NCI-H2107 treated with DMSO at 0.1 percent for 48 hours (cell line): ENCODE data around the gene OR4N2.
"Not testable (repeated sequence)": the region's sequence is repeated elsewhere in the genome, so short reads cannot be mapped to it uniquely, and the experiment has no call there.

Source experiments
- DNase-seq: peaks from one replicate; lab custom pipeline; 2025; ENCODE audit not compliant: unreplicated experiment; lab: John Stamatoyannopoulos, UW

OR4N2 gene

DNA sequence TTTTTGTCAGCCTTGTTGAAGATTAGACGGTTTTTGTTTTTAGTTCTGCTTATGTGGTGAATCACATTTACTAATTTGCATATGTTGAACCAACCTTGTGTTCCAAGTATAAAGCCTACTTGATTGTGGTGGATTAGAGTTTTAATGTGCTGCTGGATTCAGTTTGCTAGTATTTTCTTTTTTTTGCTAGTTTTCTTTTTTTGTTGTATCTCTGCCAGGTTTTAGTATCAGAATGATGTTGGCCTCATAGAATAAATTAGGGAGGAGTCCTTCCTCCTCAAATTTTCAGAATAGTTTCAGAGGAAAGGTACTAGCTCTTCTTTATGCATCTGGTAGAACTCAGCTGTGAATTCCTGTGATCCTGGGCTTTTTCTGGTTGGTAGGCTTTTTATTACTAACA is at the start of gene OR4N2:
OR4N2 (plus strand) TSS at position 301 of the 400 bp plus-strand sequence. CDS start 23,679 bp downstream, outside the sequence.
- DNase-seq = not testable (repeated sequence)

GRCh38 chr14:19754172-19754571 is 49.4 kb upstream of the OR4N2 start:
- no peak for DNase-seq

- not testable (repeated sequence) for DNase-seq
These were observed 32.1 kb upstream of the OR4N2 start for GRCh38 chr14:19771491-19771890.

GRCh38 chr14:19771895-19772430 is 31.6 kb upstream of the OR4N2 start:
- no peak for DNase-seq

DNA sequence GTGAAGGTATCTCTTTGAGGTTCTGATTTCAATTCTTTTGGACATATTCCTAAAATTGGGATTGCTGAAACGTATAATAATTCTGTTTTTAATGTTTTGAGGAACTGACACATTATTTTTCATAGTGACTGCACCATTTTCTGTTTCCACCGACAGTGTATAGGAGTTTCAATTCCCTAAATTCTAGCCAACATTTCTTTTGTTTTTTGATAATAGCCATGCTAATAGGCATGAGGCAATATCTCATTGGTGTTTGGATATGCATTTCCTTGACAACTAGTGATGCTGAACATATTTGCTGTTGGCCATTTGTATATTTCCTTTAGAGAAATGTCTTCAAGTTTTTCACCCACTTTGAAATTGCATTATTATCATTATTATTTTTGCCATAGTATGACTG is 31.1 kb upstream of the OR4N2 start:
- DNase-seq = not testable (repeated sequence)

GRCh38 chr14:19773204-19773603 is 30.4 kb upstream of the OR4N2 start, which contains the start of gene OR4M1:
Gene OR4M1 (plus strand): TSS chr14:19773504. CDS start chr14:19780323, 6,819 bp downstream.
- DNase-seq = not testable (repeated sequence)

- DNase-seq = no peak
These were observed 28.0 kb upstream of the OR4N2 start for GRCh38 chr14:19775587-19775986.

- DNase-seq = not testable (repeated sequence)
These were observed 17.7 kb upstream of the OR4N2 start for GRCh38 chr14:19785848-19786247.

- DNase-seq = not testable (repeated sequence)
These were observed 16.3 kb upstream of the OR4N2 start for GRCh38 chr14:19787318-19787717.

DNA sequence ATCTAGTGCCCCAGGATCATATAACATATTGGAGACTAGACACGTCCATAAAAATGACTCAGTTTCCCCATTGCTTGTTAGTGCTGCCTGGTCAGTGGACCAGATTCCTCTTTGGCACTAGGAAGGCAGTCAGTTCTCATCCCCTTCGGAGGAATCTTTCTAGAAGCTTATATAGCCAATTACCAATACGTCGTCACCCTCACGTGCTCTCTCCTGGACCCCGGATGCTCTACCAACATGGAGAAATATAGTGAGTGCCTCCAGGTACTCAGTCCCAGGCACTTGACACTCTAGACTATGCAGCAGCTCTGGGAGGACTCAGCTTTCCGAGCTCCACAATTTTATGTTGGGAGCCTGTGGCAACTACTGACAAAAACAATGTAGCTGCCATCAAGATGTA is 15.4 kb upstream of the OR4N2 start:
- not testable (repeated sequence) for DNase-seq

DNA sequence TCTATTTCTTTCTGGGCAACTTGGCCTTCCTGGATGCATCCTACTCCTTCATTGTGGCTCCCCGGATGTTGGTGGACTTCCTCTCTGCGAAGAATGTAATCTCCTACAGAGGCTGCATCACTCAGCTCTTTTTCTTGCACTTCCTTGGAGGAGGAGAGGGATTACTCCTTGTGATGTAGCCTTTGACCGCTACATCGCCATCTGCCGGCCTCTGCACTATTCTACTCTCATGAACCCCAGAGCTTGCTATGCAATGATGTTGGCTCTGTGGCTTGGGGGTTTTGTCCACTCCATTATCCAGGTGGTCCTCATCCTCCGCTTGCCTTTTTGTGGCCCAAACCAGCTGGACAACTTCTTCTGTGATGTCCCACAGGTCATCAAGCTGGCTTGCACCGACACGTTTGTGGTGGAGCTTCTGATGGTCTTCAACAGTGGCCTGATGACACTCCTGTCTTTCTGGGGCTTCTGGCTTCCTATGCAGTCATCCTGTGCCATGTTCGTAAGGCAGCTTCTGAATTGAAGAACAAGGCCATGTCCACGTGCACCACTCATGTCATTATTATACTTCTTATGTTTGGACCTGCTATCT is 7.0 kb upstream of the OR4N2 start:
- DNase-seq = not testable (repeated sequence)

GRCh38 chr14:19799880-19800279 is 3.7 kb upstream of the OR4N2 start:
- no peak for DNase-seq

GRCh38 chr14:19800282-19801117 is 3.1 kb upstream of the OR4N2 start:
- no peak for DNase-seq

- DNase-seq = no peak
These were observed 2.5 kb upstream of the OR4N2 start for GRCh38 chr14:19801118-19801464.

DNA sequence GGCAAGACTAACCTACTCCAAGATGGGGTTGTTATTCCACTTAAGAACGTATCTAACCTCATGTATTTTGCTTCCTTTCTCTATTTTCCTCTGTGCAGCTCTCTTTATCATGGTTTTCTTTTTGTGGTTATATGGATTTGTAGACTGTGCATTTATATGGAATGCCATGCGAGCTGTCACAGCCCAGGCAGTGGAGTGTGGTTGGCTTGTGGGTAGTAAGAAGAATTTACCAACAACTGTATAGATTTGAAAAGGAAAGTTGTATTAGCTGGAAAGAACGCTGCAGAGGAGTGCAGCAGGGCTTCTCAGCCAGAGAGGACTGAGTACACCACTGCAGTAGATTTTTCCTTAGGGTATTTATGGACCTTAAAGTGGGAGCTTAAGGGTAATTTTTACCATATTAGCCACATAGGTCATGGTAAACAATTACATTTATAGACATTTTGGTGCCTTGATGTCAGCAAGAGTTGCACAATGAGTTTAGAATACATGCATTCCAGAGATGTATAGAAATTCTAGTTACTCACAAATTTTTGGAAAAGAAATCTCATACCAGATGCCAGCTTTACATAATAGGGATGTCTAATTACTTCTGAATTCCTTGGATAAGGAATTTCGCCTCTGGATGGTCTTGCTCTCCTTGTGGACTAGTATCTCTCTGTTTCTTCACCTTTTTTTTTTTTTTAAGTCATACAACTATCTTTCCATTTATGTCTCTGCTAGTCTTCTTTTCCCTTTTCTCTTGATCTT is 9.8 kb downstream of the OR4N2 start:
- not testable (repeated sequence) for DNase-seq

GRCh38 chr14:19819879-19820278 is 16.3 kb downstream of the OR4N2 start:
- DNase-seq = not testable (repeated sequence)

DNA sequence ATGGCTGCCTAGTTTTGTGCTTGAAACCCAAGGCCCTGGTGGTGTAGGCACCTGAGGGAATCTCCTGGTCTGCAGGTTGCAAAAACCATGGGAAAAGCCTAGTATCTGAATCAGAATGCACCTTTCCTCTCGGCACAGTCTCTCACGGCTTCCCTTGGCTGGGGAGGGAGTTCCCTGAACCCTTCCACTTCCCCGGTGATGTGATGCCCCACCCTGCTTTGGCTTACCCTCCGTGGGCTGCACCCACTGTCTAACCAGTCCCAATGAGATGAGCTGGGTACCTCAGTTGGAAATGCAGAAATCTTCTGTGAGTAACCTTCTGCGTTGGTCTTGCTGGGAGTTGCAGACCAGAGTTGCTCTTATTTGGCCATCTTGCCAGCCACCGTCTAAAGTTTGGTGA is 17.4 kb downstream of the OR4N2 start:
- not testable (repeated sequence) for DNase-seq

DNA sequence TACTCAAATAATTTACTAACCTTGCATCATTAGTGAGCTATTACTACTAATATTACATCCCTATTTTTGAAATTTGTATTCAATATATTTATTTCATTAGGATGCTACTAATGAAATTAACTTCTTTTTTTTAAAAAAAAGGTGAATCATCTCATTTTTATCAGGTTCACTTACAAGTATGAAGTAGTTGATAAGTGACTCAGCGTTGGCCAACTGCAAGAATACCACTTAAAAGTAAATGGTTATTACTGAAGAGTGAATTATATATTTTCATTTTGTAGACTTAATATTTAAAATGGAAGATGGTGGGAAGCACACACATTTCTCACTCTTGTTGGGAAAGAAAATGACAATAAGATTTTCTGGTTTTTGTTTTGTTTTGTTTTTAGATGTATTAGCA is 19.6 kb downstream of the OR4N2 start:
- no peak for DNase-seq

DNA sequence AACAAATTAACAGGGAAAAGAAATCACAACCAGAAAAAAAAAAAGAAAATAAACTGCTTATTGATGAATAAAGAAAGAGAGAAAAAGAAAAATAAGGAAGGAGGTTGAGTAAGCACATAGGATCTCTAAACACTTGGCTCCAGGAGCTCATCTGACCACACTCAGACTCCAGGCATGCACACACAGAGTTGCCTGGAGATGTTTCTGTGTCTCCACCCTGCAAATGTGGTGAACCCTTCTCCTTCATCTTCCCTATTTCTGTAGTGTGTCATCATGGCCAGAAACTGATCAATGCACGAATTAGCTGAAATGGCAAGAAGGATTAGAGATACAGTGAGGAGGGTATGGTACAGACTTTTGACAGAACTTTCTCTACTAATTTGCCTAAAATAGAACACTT is 20.2 kb downstream of the OR4N2 start:
- no peak for DNase-seq

- not testable (repeated sequence) for DNase-seq
These were observed 24.2 kb downstream of the OR4N2 start for GRCh38 chr14:19827626-19828244.

DNA sequence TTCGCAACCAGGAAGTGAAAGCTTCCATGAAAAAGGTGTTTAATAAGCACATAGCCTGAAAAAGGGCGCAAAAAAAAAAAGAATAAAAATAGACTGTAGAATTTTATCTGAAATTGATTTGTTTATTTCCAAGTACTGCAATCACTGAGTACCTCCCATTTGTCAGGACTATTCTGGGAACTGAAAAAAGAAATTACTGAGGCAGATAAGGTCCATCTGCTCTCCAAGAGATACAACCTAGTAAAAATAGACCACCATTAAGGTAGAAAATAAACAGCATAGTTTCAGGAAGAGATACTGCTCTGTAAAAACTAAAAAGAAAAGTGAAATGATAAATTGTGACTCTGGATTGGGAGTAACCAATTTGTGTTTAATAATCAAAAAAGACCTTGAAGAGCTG is 24.7 kb downstream of the OR4N2 start:
- no peak for DNase-seq
